ENCODE results near the gene TIAM2.

The TIAM2 gene

DNA sequence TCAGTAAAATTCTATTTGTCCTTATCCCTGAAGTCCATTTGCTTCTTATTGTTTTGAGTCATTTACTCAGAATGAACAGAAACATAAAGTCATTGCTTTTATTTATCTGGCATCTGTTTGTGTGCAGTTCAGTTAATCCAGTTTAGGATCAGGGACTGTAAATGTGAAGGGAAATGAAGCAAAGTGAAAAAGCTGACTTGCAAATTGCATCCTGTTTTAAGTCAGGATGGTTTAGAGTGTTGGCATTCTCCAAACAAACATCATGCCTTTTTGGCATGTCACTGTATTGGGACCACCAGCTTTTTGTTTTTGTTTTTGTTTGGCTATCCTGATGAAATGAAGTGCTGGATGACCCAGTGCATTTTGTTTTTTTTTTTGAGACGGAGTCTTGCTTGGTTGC lies 168.5 kb downstream of the TIAM2 start:
- Histone ChIP-seq H3K36me3 (replicated peaks; ENCODE audit: insufficient read depth, low read length) (no peaks in the 10 kb centered on the region), H3K4me1 (ENCODE audit: low read length) (no peaks in the 10 kb centered on the region), H3K4me3 (ENCODE audit: low read length) (no peak overlapping the region), H4K20me1 (ENCODE audit: insufficient read depth, low read length) (no peaks in the 10 kb centered on the region), H3K27me3 (replicated peaks; ENCODE audit: insufficient read depth, low read length) (no peaks in the 10 kb centered on the region), H2AFZ (ENCODE audit: low read length) (no peak overlapping the region), H3K79me2 (ENCODE audit: low read length) (no peaks in the 10 kb centered on the region), H3K9me3 (replicated peaks; ENCODE audit: insufficient read depth, low read length) (no peaks in the 10 kb centered on the region), H3K9ac (ENCODE audit: low read length) (no peak overlapping the region), H3K27ac (ENCODE audit: low read length) (no peak overlapping the region), H3K4me2 (ENCODE audit: low read depth, low read length) (no peak overlapping the region), H3F3A (ENCODE audit: insufficient read depth, low read length) (no peaks in the 10 kb centered on the region), H3K9me2 (replicated peaks; ENCODE audit: insufficient read depth, low read length) (no peaks in the 10 kb centered on the region)
- no peak for DNase-seq
- TF ChIP-seq EZH2phosphoT487 (IDR thresholded peaks at IDR 0.05; ENCODE audit: low read length) (no peak), EZH2 (optimal IDR thresholded peaks at IDR 0.05; ENCODE audit: low read depth, low read length) (no peak)
- TF ChIP-seq, protein P1, sequence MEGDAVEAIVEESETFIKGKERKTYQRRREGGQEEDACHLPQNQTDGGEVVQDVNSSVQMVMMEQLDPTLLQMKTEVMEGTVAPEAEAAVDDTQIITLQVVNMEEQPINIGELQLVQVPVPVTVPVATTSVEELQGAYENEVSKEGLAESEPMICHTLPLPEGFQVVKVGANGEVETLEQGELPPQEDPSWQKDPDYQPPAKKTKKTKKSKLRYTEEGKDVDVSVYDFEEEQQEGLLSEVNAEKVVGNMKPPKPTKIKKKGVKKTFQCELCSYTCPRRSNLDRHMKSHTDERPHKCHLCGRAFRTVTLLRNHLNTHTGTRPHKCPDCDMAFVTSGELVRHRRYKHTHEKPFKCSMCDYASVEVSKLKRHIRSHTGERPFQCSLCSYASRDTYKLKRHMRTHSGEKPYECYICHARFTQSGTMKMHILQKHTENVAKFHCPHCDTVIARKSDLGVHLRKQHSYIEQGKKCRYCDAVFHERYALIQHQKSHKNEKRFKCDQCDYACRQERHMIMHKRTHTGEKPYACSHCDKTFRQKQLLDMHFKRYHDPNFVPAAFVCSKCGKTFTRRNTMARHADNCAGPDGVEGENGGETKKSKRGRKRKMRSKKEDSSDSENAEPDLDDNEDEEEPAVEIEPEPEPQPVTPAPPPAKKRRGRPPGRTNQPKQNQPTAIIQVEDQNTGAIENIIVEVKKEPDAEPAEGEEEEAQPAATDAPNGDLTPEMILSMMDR (IDR thresholded peaks at IDR 0.05; ENCODE audit: low read length): no peak

DNA sequence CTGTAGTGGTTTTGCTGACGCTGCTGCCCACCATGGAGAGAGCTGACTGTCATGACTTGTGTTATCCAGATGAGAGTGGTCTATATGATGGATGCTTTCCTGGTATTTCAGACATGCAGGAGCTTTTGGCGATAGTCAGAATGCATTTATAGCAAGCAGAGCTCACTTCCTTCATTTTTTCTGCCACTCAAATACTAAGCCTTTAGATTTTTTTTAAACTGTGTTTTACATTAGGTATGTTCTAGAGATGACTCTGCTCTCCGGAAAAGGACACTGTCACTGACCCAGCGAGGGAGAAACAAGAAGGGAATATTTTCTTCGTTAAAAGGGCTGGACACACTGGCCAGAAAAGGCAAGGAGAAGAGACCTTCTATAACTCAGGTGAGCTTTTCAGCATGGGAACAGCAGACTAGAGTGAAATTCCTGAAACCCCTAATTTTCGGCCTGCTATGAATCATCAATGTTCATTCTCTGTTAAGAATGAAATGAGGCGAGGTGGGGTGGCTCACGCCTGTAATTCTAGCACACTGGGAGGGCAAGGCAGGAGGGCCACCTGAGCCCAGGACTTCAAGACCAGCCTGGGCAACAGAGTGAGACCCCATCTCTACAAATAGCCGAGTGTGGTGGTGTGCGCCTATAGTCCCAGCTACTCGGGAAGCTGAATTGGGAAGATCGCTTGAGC lies 170.1 kb downstream of the TIAM2 start:
- Histone ChIP-seq H2AFZ (ENCODE audit: low read length) (no peak overlapping the region), H3K27ac (ENCODE audit: low read length) (no peak overlapping the region), H3K27me3 (replicated peaks; ENCODE audit: insufficient read depth, low read length) (no peaks in the 10 kb centered on the region), H3K9ac (ENCODE audit: low read length) (no peak overlapping the region), H3K9me3 (replicated peaks; ENCODE audit: insufficient read depth, low read length) (no peaks in the 10 kb centered on the region), H3K4me3 (ENCODE audit: low read length) (no peak overlapping the region), H4K20me1 (ENCODE audit: insufficient read depth, low read length) (no peaks in the 10 kb centered on the region), H3K4me2 (ENCODE audit: low read depth, low read length) (no peak overlapping the region), H3K9me2 (replicated peaks; ENCODE audit: insufficient read depth, low read length) (no peaks in the 10 kb centered on the region), H3K79me2 (ENCODE audit: low read length) (no peaks in the 10 kb centered on the region), H3F3A (ENCODE audit: insufficient read depth, low read length) (no peaks in the 10 kb centered on the region), H3K4me1 (ENCODE audit: low read length) (no peaks in the 10 kb centered on the region), H3K36me3 (replicated peaks; ENCODE audit: insufficient read depth, low read length) (no peaks in the 10 kb centered on the region)
- TF ChIP-seq EZH2phosphoT487 (IDR thresholded peaks at IDR 0.05; ENCODE audit: low read length): no peak
- TF ChIP-seq EZH2 (optimal IDR thresholded peaks at IDR 0.05; ENCODE audit: low read depth, low read length): no peak
- TF ChIP-seq, protein P1 (IDR thresholded peaks at IDR 0.05; ENCODE audit: low read length): no peak
- no peak for DNase-seq

- Histone ChIP-seq H3K9me3 (replicated peaks; ENCODE audit: insufficient read depth, low read length) (no peaks in the 10 kb centered on the region), H3K4me1 (ENCODE audit: low read length) (no peaks in the 10 kb centered on the region), H3K79me2 (ENCODE audit: low read length) (no peaks in the 10 kb centered on the region), H3K27ac (ENCODE audit: low read length) (no peak overlapping the region), H3K27me3 (replicated peaks; ENCODE audit: insufficient read depth, low read length) (no peaks in the 10 kb centered on the region), H2AFZ (ENCODE audit: low read length) (no peak overlapping the region), H3K9me2 (replicated peaks; ENCODE audit: insufficient read depth, low read length) (no peaks in the 10 kb centered on the region), H3F3A (ENCODE audit: insufficient read depth, low read length) (no peaks in the 10 kb centered on the region), H3K4me3 (ENCODE audit: low read length) (no peak overlapping the region), H3K4me2 (ENCODE audit: low read depth, low read length) (no peak overlapping the region), H3K9ac (ENCODE audit: low read length) (no peak overlapping the region), H4K20me1 (ENCODE audit: insufficient read depth, low read length) (no peaks in the 10 kb centered on the region), H3K36me3 (replicated peaks; ENCODE audit: insufficient read depth, low read length) (no peaks in the 10 kb centered on the region)
- DNase-seq: no peak
- TF ChIP-seq EZH2 (optimal IDR thresholded peaks at IDR 0.05; ENCODE audit: low read depth, low read length) (no peak), EZH2phosphoT487 (IDR thresholded peaks at IDR 0.05; ENCODE audit: low read length) (no peak)
- TF ChIP-seq, protein P1 (IDR thresholded peaks at IDR 0.05; ENCODE audit: low read length): no peak
Measured at GRCh38 chr6:155170519-155170918, 175.4 kb downstream of the TIAM2 start.

Measured in MM.1S (cell line).